Neuronal stem cell (in vitro differentiated cells): Measurements from ENCODE around the gene ZNF697.
"Not testable (repeated sequence)": the region's sequence is repeated elsewhere in the genome, so short reads cannot be mapped to it uniquely, and the experiment has no call there.

ENCODE experiments used
- DNase-seq: peaks from one replicate; pipeline ENCODE4 v3.0.0-alpha.2; 2013; ENCODE audit warnings: low spot score
- H2AFZ ChIP-seq: one replicate; pipeline ENCODE4 v1.6.1; 2013; ENCODE audit warnings: mild to moderate bottlenecking, low read length, inconsistent platforms
- H2AK5ac ChIP-seq: 2 replicates; pipeline ENCODE4 v1.6.1; 2013; ENCODE audit warnings: low read depth, mild to moderate bottlenecking, inconsistent platforms, low read length, moderate library complexity, mixed read lengths
- H2BK120ac ChIP-seq: 2 replicates; pipeline ENCODE4 v1.6.1; 2013; ENCODE audit warnings: low read depth, mild to moderate bottlenecking, inconsistent platforms, low read length, moderate library complexity, mixed read lengths
- H2BK12ac ChIP-seq: one replicate; pipeline ENCODE4 v1.6.1; 2013; ENCODE audit warnings: low read length, inconsistent platforms
- H2BK15ac ChIP-seq: 2 replicates; pipeline ENCODE4 v1.6.1; 2013; ENCODE audit warnings: mild to moderate bottlenecking, low read length, inconsistent platforms, mixed read lengths
- H2BK5ac ChIP-seq: one replicate; pipeline ENCODE4 v1.6.1; 2013; ENCODE audit warnings: inconsistent platforms, mild to moderate bottlenecking, low read length, moderate library complexity
- H3K14ac ChIP-seq: one replicate; pipeline ENCODE4 v1.6.1; 2013; ENCODE audit warnings: low read length, inconsistent platforms
- H3K18ac ChIP-seq: 2 replicates; pipeline ENCODE4 v1.6.1; 2013; ENCODE audit warnings: low read length, inconsistent platforms
- H3K23ac ChIP-seq: 2 replicates; pipeline ENCODE4 v1.6.1; 2013; ENCODE audit warnings: low read depth, mild to moderate bottlenecking, mixed read lengths, low read length, inconsistent platforms; ENCODE audit not compliant: poor library complexity
- H3K27ac ChIP-seq: replicated peaks from 3 replicates; pipeline ENCODE4 v1.5.1; 2013; ENCODE audit warnings: low read length, inconsistent platforms
- H3K27me3 ChIP-seq, 3 experiments: 2 replicates each; pipeline ENCODE4 v1.6.1; 2013; ENCODE audit warnings: low read length in 3 of 3, mild to moderate bottlenecking in 2 of 3, inconsistent platforms in 1 of 3, low read depth in 1 of 3, mixed read lengths in 1 of 3, moderate library complexity in 1 of 3; ENCODE audit not compliant: control insufficient read depth in 3 of 3, insufficient read depth in 3 of 3
- H3K36me3 ChIP-seq, 2 donors: replicated peaks in 1 of 2; 2 replicates each; pipeline ENCODE4 v1.6.1; 2013; ENCODE audit warnings: low read length in 2 of 2; ENCODE audit not compliant: control insufficient read depth in 2 of 2, insufficient read depth in 2 of 2
- H3K4ac ChIP-seq: 2 replicates; pipeline ENCODE4 v1.6.1; 2013; ENCODE audit warnings: inconsistent platforms, mild to moderate bottlenecking, low read length, moderate library complexity
- H3K4me1 ChIP-seq, 2 donors: 1 replicate in 1 of 2; 2 replicates in 1 of 2; pipeline ENCODE4 v1.6.1; 2013; ENCODE audit warnings: low read length in 2 of 2, low read depth in 1 of 2; ENCODE audit not compliant: control insufficient read depth in 2 of 2, insufficient read depth in 1 of 2
- H3K4me2 ChIP-seq: one replicate; pipeline ENCODE4 v1.6.1; 2013; ENCODE audit warnings: mild to moderate bottlenecking, low read length, inconsistent platforms; ENCODE audit not compliant: insufficient read depth, poor library complexity, severe bottlenecking
- H3K4me3 ChIP-seq, 2 donors: 2 replicates each; pipeline ENCODE4 v1.5.1; 2013; ENCODE audit warnings: low read length in 2 of 2, mild to moderate bottlenecking in 2 of 2, inconsistent platforms in 1 of 2, moderate library complexity in 1 of 2
- H3K79me1 ChIP-seq: one replicate; pipeline ENCODE4 v1.6.1; 2013; ENCODE audit warnings: low read depth, mild to moderate bottlenecking, inconsistent platforms, low read length, moderate library complexity
- H3K9ac ChIP-seq: one replicate; pipeline ENCODE4 v1.6.1; 2013; ENCODE audit warnings: mild to moderate bottlenecking, low read depth, low read length, inconsistent platforms; ENCODE audit not compliant: poor library complexity
- H3K9me3 ChIP-seq, 2 donors: replicated peaks in 1 of 2; 2 replicates each; pipeline versions ENCODE3 to v1.6.1; 2013; ENCODE audit warnings: low read length in 2 of 2, mild to moderate bottlenecking in 2 of 2, inconsistent platforms in 1 of 2, low read depth in 1 of 2, mixed read lengths in 1 of 2, moderate library complexity in 1 of 2; ENCODE audit not compliant: control insufficient read depth in 2 of 2, insufficient read depth in 1 of 2
- H4K8ac ChIP-seq: one replicate; pipeline ENCODE4 v1.6.1; 2013; ENCODE audit warnings: low read depth, mild to moderate bottlenecking, inconsistent platforms, low read length, moderate library complexity
- H4K91ac ChIP-seq: one replicate; pipeline ENCODE4 v1.6.1; 2013; ENCODE audit warnings: low read length, low read depth, mild to moderate bottlenecking, inconsistent platforms; ENCODE audit not compliant: poor library complexity
- WGBS, 2 donors: extraction: QIAGEN DNeasy Blood & Tissue Kit; methylation state at CpG; one replicate each; pipeline ENCODE4 v1.1.7; 2013; ENCODE audit warnings: missing lambda C conversion rate in 2 of 2, mixed read lengths in 1 of 2; ENCODE audit not compliant: insufficient read length in 2 of 2, insufficient replicate concordance in 1 of 2; ENCODE audit errors: extremely low coverage in 2 of 2; 5-methylcytosine and 5-hydroxymethylcytosine counted together

ZNF697 gene

DNA sequence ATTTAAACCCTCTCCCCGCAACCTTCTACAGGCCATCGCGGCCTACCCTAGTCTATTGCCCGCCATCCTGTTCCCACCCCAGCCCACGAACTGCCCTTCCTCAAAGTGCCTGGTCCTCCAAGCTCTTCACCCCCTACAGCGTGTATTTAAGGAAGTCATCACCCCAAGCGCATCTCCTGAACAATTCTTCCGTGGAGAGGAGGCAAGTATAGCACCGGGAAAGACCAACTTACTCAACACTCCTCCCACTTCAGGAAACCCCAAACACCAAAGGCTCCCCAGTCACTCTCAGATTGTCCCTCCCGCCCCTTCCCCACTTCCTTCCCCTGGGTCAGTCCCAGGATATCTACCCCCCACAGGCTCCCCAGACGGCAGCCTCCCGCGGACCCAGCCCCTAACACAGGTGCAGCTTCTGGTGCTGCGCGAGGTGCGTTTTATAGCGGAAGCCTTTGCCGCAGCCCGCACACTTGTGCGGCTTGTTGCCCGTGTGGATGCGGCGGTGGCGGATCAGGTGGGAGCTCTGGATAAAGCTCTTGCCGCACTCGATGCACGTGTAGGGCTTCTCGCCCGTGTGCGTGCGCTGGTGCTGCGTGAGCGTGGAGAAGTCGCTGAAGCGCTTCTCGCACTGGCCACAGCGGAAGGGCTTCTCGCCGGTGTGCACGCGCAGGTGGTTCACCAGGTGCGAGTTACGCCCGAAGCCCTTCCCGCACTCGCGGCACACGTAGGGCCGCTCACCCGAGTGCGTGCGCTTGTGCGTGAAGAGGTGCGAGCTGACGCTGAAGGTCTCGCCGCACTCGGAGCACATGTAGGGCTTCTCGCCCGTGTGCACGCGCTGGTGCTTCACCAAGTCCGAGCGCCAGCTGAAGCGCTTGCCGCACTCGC lies 25.5 kb downstream of the ZNF697 start:
- Histone ChIP-seq H3K23ac (no peak overlapping the region), H3K27ac (no peak overlapping the region), H3K4ac (no peak overlapping the region), H3K18ac (no peak overlapping the region), H3K9ac (peak overlapping the region; percentile 30), H3K4me3 (no peak overlapping the region), H4K8ac (no peak overlapping the region), H3K14ac (no peak overlapping the region), H3K36me3 (peaks cover 16 to 43% of the 10 kb centered on the region in 2 donors), H2BK120ac (no peak overlapping the region), H2BK15ac (no peak overlapping the region), H2BK5ac (no peak overlapping the region), H2AK5ac (no peak overlapping the region), H3K4me1 (no peaks in the 10 kb centered on the region), H3K27me3 (no peaks in the 10 kb centered on the region), H2AFZ (no peak overlapping the region), H3K4me2 (no peak overlapping the region), H3K79me1 (no peaks in the 10 kb centered on the region), H4K91ac (no peak overlapping the region), H3K9me3 (no peaks in the 10 kb centered on the region), H2BK12ac (no peak overlapping the region)
- DNase-seq: no peak
- no CpG with 5 or more reads among the region's 67 CpGs for WGBS, 2 donors

DNA sequence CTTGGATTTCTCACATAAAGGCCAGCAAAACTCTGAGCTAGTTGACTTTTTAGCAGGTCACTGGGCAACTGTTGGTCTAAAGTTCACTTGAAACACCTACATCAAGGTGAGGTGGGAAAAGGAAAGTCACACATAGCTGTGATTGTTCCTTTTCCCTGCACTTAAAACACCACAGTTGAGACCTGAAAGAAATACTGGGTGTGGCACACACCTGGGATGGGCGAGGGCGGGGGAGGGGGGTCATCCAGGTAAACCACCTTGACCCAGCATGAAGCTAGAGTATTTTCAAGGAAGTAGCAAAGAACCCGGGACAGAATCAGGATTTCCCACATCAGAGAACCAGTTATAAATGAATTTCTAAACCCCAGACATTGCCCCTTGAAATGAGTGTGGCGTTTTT lies 26.4 kb downstream of the ZNF697 start:
- no peak overlapping the region for H3K4me3 ChIP-seq
- no peaks in the 10 kb centered on the region for H3K9me3 ChIP-seq
- no peak overlapping the region for H2AFZ ChIP-seq
- H3K27ac ChIP-seq: no peak overlapping the region
- no peak overlapping the region for H2BK15ac ChIP-seq
- H4K8ac ChIP-seq: no peak overlapping the region
- H3K23ac ChIP-seq: no peak overlapping the region
- no peak overlapping the region for H2BK5ac ChIP-seq
- no peak overlapping the region for H2BK12ac ChIP-seq
- no peak overlapping the region for H4K91ac ChIP-seq
- H3K79me1 ChIP-seq: no peaks in the 10 kb centered on the region
- no peak overlapping the region for H2BK120ac ChIP-seq
- H3K4me2 ChIP-seq: no peak overlapping the region
- no peaks in the 10 kb centered on the region for H3K4me1 ChIP-seq
- peaks cover 16 to 43% of the 10 kb centered on the region in 2 donors for H3K36me3 ChIP-seq
- no peak for DNase-seq
- no peak overlapping the region for H3K9ac ChIP-seq
- no peak overlapping the region for H2AK5ac ChIP-seq
- H3K27me3 ChIP-seq: no peaks in the 10 kb centered on the region
- no peak overlapping the region for H3K4ac ChIP-seq
- WGBS, 2 donors: no CpG with 5 or more reads among the region's 4 CpGs
- no peak overlapping the region for H3K18ac ChIP-seq
- H3K14ac ChIP-seq: no peak overlapping the region

GRCh38 chr1:119617751-119618691 lies 30.0 kb downstream of the ZNF697 start:
- WGBS, 2 donors: no CpG with 5 or more reads among the region's 5 CpGs
- Histone ChIP-seq H2AK5ac (no peak overlapping the region), H3K14ac (no peak overlapping the region), H2BK15ac (no peak overlapping the region), H3K9ac (no peak overlapping the region), H2BK5ac (no peak overlapping the region), H3K27ac (no peak overlapping the region), H3K23ac (no peak overlapping the region), H3K4ac (no peak overlapping the region), H3K79me1 (no peaks in the 10 kb centered on the region), H3K4me3 (no peak overlapping the region), H3K9me3 (no peaks in the 10 kb centered on the region), H2AFZ (no peak overlapping the region), H3K4me2 (no peak overlapping the region), H2BK120ac (no peak overlapping the region), H3K4me1 (peaks cover 0 to 3% of the 10 kb centered on the region in 2 donors), H2BK12ac (no peak overlapping the region), H4K91ac (no peak overlapping the region), H3K36me3 (peaks cover 7 to 16% of the 10 kb centered on the region in 2 donors), H3K27me3 (no peaks in the 10 kb centered on the region), H4K8ac (no peak overlapping the region), H3K18ac (no peak overlapping the region)
- no peak for DNase-seq

DNA sequence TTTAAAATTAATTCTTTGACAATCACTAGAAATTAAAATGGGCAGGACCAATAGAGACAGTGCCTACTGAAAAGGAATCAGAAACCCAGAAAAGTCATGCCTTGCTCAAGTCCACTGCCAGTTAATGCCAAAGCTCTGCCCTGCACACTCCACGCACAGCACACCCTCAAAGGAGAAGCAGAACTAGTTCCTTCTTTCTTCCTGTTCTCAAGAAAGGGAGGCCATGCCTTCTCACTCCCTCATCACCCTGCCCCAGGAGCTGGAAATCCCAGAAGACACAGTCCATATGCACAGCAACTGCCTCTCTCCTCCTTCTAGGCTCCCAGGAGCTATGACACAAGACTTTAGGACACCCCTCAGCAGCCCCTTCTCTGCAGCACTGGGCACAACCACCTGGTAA lies 31.3 kb downstream of the ZNF697 start:
- H3K36me3 ChIP-seq, H2BK120ac ChIP-seq, H3K14ac ChIP-seq, H2BK15ac ChIP-seq, H3K4me2 ChIP-seq, H2AFZ ChIP-seq, DNase-seq, H3K9me3 ChIP-seq, H3K4me1 ChIP-seq, H2BK12ac ChIP-seq, H3K4me3 ChIP-seq, H2AK5ac ChIP-seq, H4K8ac ChIP-seq, H3K27me3 ChIP-seq, H2BK5ac ChIP-seq, H3K27ac ChIP-seq, H3K18ac ChIP-seq, H3K79me1 ChIP-seq, H3K23ac ChIP-seq, H4K91ac ChIP-seq, H3K9ac ChIP-seq, H3K4ac ChIP-seq: not testable (repeated sequence)
- no CpG with 5 or more reads among the region's 1 CpG for WGBS, 2 donors
